ENCODE measurements around the gene CCNG2.

DNA sequence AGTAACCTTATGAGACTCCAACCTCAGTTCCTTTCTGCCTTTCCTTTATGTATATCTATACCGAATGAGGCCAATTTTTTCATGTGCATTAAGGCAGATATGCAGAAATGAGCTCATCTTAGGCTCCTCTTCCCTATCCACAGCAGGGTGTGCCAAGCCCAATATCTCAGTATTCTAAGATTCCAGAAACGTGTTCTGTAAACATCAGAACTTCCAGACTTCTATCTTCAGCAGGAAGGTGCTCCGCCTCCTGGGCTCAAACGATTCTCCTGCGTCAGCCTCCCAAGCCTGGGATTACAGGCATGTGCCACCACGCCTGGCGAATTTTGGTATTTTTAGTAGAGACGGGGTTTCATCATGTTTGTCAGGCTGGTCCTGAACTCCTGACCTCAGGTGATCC is 31.0 kb upstream of the CCNG2 start:
- TF ChIP-seq, protein P1, sequence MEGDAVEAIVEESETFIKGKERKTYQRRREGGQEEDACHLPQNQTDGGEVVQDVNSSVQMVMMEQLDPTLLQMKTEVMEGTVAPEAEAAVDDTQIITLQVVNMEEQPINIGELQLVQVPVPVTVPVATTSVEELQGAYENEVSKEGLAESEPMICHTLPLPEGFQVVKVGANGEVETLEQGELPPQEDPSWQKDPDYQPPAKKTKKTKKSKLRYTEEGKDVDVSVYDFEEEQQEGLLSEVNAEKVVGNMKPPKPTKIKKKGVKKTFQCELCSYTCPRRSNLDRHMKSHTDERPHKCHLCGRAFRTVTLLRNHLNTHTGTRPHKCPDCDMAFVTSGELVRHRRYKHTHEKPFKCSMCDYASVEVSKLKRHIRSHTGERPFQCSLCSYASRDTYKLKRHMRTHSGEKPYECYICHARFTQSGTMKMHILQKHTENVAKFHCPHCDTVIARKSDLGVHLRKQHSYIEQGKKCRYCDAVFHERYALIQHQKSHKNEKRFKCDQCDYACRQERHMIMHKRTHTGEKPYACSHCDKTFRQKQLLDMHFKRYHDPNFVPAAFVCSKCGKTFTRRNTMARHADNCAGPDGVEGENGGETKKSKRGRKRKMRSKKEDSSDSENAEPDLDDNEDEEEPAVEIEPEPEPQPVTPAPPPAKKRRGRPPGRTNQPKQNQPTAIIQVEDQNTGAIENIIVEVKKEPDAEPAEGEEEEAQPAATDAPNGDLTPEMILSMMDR (CRISPR knock-in tag; IDR thresholded peaks at IDR 0.05) = no peak
- no peak for TF ChIP-seq JUND (CRISPR knock-in tag; IDR thresholded peaks at IDR 0.05)
- TF ChIP-seq BHLHE40 (IDR thresholded peaks at IDR 0.05; ENCODE audit: low read length) = no peak
- TF ChIP-seq SMAD3 (CRISPR knock-in tag; IDR thresholded peaks at IDR 0.05) = no peak
- no peak for TF ChIP-seq TCF7 (IDR thresholded peaks at IDR 0.05; ENCODE audit: low read depth)
- TF ChIP-seq WIZ (CRISPR knock-in tag; IDR thresholded peaks at IDR 0.05) = no peak
- TF ChIP-seq POLR2A (IDR thresholded peaks at IDR 0.05; ENCODE audit: insufficient read depth in 1 of 2, low read depth in 2 of 2, low read length in 2 of 2) = no peak

All from HepG2 (cell line).